ENCODE data around the gene ITGAX.
A peak's percentile ranks its signal among the peaks of the same experiment; 100 is the strongest.

Gene ITGAX

GRCh38 chr16:31348579-31348978, 6.4 kb upstream of the ITGAX start:
- no peak for DNase-seq

- peak in 4 of 51 donors; percentile 9 to 16 (median 14) for DNase-seq
Observed at GRCh38 chr16:31350275-31351005, 4.5 kb upstream of the ITGAX start.

DNA sequence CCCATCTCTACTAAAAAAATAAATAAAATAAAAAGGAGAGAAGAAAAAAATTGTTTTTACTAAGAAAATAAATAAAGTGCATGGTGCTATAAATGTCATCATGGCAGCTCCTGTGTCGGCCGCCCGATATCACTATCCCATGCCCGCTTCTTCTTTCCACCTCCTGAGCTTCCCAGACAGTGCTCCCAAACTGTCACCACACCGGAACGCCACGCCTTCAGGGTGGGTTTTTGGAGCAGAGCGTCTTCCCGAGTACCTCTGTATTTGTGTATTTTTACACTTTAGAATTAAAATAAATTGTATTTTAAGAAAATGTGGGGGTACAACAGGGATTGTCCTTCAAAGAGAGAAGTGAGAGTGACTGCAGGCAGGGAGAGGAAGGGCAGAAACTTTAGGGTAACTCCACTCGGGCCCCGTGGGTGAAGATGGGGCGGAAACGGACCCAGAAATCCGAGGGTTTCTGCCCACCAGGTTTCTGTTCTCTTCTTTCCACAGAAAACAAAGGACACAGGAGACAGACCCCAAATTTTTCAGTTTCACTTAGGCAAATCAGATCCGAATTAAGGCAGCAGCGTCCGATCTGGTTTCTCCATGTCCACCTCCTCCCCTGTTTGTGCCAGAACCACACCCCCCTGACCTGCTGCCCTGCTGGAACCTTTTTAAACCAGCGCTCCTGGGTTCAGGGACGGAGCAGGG, 3.6 kb upstream of the ITGAX start:
- peak in 1 of 51 donors; percentile 8 for DNase-seq

- peak in 2 of 51 donors; percentile 7 to 17 for DNase-seq
Observed at GRCh38 chr16:31351942-31352325, 3.0 kb upstream of the ITGAX start.

- peak in 3 of 51 donors; percentile 22 to 32 (median 22) for DNase-seq
Observed at GRCh38 chr16:31352376-31353115, 2.4 kb upstream of the ITGAX start.

DNA sequence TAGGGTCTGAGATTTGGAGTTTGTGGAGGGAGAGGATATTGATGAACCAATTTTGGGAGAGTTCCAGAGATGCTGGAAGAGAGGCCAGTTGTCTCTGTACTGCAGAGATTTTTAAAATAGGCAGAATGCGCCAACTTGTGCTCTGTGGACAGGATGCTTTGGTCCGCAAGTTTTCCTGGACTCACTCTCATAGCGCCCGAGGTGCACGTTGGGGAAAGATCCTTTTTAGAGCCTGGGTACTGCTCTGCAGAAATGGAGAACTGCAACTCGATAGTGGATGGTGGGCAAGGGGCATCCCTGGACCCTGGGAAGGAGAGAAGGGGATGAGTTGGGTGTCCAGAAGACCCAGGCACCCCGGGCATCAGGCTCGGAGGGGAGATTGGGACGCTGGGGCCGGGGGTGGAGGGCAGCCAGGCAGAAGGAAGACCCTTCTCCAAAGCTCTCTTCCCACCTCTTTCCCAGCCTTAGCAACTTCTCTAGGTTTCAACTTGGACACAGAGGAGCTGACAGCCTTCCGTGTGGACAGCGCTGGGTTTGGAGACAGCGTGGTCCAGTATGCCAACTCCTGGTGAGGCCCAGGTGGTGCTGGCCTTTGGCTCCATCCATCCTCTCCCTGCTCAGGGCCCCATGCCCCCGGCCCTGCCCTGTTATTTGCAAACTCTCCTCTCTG, 590 bp downstream of the ITGAX start:
- no peak for DNase-seq

- DNase-seq: no peak
Observed at GRCh38 chr16:31356566-31357323, 1.8 kb downstream of the ITGAX start.

- peak in 2 of 51 donors; percentile 2 to 22 for DNase-seq
Observed at GRCh38 chr16:31357324-31358109, 2.5 kb downstream of the ITGAX start.

- no peak for DNase-seq
Observed at GRCh38 chr16:31360251-31360650, 5.3 kb downstream of the ITGAX start.

GRCh38 chr16:31361201-31362110, 6.5 kb downstream of the ITGAX start:
- DNase-seq: no peak

DNA sequence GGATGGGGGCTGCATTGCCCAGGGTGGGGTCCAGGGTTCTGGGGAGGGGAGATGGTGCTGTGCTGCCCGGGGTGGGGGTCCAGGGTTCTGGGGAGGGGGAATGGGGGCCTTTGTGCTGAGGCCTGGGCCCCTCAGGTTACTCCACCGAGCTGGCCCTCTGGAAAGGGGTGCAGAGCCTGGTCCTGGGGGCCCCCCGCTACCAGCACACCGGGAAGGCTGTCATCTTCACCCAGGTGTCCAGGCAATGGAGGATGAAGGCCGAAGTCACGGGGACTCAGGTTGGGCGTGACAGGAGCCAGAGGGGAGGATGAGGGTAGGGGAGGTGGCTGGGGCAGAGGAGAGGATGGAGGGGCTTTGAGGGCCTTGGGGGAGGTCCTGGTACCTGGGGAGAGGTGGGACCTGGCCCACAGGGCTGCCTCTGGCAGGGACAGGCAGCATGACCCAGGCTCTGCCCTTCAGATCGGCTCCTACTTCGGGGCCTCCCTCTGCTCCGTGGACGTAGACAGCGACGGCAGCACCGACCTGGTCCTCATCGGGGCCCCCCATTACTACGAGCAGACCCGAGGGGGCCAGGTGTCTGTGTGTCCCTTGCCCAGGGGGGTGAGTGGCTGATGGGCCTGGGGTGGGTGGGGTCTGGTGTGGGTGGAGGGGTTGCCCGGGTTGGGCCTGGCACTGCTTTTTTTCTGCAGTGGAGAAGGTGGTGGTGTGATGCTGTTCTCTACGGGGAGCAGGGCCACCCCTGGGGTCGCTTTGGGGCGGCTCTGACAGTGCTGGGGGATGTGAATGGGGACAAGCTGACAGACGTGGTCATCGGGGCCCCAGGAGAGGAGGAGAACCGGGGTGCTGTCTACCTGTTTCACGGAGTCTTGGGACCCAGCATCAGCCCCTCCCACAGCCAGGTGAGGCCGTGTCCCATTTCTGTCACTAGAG, 7.8 kb downstream of the ITGAX start:
- DNase-seq: no peak

DNA sequence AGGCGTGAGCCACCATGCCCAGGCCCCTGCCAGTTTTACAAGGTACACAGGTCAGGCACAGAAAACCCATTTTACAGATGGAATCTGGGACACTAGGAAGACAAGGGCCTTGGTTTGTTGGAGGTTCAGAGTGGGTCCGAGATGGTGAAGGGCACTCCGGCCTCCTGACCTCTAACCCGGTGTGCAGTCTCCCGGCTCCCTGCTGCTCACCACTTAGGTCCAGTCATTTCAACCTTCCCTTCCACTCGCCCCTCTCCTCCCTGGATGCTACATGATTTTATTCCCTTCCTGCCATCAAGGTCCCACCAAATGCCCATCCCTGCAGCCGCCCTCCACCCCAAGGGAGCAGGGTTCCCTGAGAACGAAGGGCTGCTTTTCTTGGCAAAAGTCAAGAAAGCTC, 8.7 kb downstream of the ITGAX start:
- no peak for DNase-seq

DNA sequence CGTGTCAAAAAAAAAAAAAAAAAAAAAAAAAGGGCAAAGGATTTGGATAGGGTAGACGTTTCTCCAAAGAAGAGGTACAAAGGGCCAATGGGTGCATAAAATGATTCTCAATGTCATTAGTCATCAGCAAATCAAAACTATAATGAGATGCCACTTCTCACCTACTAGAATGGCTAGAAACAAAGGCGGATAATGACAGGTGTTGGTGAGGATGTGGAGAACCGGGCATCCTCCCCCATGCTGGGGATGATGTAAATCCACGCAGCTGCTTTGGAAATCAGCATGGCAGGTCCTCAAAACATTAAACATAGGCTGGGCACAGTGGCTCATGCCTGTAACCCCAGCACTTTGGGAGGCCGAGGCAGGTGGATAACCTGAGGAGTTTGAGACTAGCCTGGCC, 9.4 kb downstream of the ITGAX start:
- no peak for DNase-seq

GRCh38 chr16:31365131-31365865, 10.3 kb downstream of the ITGAX start:
- no peak for DNase-seq

- DNase-seq: peak in 3 of 51 donors; percentile 5 to 17 (median 5)
Observed at GRCh38 chr16:31367853-31368252, 12.9 kb downstream of the ITGAX start.

- no peak for DNase-seq
Observed at GRCh38 chr16:31371008-31371407, 16.0 kb downstream of the ITGAX start.

All from hypothalamus (tissue), 51 donors.